Stimulated activated CD4-positive, alpha-beta T cell treated with anti-CD3 and anti-CD28 coated beads, Interleukin-12 subunit alpha, Interleukin-12 subunit beta, amount 100 ng/mL, for 48 hours (primary cell): ENCODE results near the gene COL15A1.

Source experiments
- DNase-seq, 3 donors: peaks; one replicate each; pipeline ENCODE4 v3.0.0-alpha.2; 2020; ENCODE audit warnings: low read depth in 2 of 3, low spot score in 1 of 3

Gene COL15A1

DNA sequence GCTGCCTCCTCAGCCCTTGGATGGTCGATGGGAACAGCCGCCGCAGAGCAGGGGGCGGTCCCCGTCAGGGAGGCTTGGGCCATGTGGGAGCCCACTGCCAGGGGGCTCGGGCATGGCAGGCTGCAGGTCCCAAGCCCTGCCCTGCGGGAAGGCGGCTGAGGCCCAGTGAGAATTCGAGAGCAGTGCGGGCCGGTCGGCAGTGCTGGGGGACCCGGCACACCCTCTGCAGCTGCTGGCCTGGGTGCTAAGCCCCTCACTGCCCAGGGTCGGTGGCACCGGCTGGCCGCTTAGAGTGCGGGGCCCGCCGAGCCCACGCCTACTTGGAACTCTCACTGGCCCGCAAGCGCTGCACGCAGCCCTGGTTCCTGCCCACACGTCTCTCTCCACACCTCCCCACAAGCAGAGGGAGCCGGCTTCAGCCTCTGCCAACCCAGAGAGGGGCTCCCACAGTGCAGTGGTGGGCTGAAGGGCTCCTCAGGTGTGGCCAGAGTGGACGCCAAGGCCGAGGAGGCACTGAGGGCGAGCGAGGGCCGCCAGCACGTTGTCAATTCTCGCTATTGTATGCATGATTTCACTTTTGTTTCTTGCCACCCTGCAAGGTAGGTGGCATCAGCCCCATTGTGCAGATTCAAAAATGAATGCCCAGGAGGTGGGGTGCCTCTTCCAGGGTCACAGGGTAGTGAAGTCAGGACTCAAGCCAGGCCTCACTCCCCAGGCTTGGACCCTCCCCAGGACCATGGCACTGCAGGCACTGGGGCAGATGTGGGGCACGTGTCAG lies 48.6 kb downstream of the COL15A1 start:
- DNase-seq, result no peak

DNA sequence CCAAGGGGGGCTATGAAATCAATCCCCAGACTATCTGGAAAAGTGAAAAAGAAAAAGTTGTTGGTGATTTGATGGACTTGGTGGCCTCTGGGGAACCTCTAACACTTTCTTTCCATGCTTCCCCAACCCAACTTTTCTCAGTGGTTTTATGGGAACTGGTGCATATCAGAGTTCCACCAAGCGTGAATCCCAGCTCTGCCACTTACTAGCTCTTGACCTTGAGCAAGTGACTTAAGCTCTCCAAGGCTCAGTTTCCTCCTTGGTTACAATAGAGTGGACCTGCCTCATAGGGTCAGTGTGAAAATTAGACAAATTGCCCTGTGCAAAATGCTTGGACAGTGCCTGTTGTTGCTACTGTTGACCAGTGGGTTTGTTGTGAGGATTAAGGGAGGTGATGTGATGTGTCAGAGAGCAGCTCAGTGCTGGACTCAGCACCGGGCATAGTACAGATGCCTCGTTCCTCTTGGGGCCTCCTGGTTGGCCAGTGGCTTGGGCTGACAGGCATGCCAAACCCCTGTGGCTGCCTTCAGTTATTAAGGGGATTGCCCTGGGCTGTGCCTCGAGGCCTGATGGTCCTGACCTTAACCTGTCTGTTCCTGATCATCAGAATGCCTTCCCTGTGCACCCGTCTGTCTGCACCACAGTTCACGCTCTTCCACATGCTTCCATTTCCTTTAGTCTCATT lies 49.3 kb downstream of the COL15A1 start:
- DNase-seq, result no peak

DNA sequence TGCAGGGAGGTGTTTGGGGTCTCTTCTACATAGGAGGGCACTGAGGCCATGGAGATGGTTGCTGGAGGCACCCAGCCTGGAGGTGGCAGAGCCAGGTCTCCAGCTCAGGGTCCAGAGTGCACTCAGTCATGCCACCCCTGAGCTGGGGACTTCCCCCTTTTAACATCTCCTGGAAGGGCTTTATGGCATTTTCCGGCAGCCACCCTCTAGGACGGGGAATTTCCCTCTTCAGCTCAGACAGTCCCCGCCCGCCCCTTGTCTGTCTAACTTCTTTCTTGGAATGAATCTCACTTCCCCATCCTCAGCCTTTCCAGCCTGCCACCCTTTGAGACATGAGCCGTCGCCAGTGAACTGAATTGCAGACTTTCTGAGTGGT lies 49.9 kb downstream of the COL15A1 start:
- peak; percentile 23 to 42 (median 25) for DNase-seq

DNA sequence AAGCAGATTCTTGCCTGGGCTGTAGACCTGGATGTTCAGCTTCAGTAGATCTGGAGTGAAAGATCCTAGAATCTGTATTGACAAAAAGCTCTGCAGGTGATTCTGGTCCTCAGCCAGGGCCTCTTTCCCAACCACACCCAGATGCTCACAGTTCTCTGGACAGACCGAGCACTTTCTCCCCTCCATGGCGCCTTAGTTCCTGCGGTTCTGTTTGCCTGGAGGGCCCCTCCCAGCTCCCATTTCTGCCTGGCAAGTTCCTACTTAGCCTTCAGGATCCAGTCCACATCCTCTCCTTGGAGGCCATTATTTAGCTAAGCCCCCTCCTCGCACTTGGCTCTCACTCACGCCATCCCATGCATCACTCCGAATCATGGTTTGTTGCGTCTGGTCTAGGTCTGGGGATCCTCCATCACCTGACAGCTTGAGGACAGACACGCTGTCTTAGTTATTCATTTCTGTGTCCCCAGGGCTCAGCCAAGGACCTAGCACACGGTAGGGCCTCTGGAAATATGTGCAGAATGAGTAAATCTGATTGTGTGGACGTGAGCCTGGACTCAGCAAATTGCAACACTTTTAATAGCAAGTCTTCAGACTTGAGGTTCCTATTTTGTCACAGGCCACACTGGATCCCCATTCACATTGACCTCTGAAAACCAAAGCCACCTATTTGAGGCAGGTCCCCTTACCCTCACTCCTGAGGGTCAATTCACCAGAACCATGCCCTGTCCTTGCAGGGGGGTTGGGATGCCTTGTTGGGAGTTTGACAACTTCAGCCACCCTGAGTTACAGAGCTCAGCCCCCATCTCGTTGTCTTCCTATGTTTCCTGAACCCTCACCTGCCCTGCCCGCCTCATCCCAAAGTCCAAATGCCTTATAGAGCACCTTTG lies 50.7 kb downstream of the COL15A1 start:
- DNase-seq, result no peak

DNA sequence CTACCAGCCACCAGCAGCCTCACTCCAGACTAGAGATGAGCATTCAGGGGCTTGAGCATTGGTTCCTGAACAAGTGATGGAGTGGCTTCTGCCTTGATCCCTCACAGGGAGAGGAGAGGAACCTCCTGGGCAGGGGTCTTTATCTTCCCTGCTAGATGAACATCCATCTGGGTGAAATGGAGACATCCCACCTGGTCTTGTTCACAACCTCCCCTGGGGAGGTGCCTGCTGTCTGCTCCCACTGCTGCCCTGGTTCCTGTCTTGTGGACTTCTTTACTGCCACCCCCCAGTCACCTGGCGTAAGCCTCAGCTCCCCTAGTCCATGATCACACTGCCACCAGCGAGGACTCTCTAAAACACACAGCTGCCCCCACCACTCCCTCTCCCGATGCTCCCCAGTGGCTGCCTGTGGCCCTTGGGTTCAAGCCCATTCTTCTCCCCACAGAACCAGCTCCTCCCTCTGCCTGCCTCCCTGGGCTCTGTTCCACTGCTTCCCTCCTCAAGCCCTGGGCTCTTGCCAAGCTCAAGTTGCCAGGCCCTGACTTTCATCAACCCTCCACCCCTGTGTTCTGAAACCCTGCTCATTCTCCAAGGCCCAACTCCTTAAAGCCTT lies 51.5 kb downstream of the COL15A1 start:
- no peak for DNase-seq

DNA sequence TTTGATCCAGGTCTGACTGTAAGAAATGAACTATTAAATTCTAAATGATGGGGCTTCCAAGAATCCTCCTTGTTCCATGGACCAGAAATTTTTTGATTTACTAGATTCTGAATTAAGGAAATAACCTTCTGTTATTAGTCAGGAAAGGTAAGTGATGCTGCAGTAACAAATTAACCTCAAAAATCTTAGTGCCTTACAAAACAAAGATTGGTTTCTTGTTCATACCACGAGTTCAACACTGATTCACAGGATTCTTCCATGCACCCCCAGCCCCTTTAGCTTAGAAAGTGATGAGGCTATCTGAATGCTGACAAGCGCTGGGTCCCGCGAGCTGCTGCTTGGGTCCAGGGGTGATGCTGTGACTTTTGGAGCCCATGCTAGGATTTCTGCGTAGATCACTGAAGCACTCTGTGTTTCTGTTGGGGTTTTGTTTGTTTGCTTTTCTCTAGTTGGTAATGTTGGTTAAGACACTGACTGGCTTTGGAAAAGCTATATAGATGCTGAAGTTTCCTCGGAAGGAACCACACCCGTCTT lies 52.3 kb downstream of the COL15A1 start:
- DNase-seq, result no peak

DNA sequence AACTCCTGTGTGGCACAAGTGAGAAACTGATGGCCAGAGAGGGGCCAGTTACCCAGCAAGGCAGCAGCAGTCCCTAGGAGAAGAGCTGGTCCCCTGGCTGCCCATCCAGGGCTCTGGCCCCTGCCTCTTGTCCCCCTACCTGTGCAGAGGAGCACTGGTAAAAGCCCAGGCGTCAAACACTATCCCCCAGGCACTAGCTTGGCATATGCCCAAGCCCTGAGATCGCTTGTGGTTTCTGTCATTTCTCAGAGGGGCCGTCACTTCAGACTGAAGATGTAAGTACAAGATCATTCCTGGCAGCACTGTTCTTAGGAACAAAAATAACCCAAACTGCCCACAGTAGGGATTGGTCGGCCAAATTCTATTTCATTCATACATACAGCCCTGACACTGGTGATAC lies 53.9 kb downstream of the COL15A1 start:
- no peak for DNase-seq

DNA sequence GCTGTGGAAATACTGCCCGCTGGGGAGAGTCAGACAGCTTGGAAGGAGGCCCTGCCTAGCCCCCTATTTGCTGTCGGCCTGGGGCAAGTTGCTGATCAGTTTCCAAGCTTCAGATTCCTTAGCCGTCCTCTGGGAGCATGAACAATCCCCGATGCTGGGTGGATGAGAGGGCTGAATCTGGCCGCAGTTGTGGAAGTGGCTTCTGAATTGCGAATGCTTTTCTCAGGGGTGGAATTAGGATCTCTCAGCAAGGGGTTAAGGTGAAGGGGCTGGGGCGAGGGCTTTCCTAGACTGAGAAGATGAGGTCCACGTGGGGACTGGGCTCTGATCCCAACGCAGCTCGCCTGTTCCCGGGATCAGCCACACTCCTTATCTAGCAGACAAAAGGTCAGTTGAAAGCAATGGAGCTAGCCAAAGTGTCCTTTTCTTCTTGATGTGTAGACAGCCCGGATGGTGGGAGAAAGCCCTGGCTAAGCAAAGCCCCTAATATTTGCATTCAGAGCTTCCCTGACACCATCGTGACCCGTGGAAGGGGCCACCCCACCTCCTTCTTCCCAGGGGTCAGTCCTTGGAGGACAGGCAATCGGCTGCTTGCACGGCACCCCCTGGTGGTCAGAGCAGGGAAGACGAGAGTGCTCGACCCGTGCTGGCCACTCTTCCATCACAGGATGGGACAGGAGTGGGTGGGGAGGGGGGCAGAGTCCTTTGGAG lies 54.9 kb downstream of the COL15A1 start:
- peak; percentile 27 to 62 (median 56) for DNase-seq

DNA sequence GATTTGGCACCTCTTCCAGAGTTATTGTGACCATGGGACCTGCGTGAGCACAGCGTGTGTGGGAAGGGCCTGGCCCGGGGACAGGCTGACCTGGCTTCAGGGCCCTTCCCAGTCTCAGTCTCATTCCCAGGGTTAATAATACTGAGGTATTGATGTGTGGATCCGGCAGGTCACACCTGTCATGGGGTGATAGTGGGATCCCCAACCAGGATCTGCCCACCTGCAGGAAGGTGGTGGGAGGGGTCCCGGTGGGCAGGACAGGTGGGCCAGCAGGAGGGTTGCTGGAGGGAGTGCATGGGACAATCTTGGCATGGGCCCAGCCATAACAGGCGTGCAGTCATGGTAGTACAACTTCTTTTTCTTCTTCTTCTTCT lies 55.4 kb downstream of the COL15A1 start:
- DNase-seq, result no peak

DNA sequence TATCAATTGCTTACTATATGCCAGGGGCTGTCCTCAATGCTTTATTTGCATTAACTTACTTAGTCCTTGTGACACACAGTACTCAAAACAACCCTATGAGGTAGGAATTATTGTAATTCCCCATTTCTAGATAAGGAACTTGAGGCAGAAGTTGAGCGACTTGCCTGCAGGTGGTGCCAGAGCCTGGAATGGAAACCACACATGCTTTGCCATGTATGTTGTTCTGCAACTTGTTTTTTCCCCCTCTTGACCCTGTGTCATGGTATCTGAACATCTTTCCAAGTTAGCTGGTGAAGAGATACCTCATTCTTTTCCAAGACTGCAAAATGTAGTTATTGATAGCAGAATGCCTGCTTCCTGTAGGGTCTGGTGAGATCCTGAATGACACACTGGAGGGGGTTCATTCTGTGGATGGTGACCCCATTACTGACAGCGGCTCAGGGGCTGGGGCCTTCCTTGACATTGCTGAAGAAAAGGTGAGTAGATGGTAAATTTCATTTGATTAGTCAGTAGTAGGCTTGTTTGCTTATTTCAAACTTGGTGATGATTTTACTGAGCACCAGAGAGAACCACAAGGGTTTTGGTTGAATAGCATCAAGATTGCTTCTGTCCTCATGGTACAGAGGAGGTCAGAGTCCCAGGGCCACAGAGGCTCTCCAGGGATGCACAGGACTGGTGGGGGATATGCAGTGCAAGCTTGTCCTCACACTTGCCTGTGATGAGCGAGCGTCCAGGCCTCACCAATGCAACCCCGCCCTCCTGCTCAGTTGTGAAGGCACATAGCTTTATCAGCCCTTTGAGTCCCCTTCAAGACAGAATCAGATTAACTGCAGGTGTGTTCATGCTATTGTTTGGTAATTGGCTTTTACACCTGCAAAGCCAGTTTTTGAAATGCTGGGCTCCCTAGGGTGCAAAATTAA lies 57.0 kb downstream of the COL15A1 start:
- DNase-seq, result peak in 2 of 3 donors; percentile 31 to 41

DNA sequence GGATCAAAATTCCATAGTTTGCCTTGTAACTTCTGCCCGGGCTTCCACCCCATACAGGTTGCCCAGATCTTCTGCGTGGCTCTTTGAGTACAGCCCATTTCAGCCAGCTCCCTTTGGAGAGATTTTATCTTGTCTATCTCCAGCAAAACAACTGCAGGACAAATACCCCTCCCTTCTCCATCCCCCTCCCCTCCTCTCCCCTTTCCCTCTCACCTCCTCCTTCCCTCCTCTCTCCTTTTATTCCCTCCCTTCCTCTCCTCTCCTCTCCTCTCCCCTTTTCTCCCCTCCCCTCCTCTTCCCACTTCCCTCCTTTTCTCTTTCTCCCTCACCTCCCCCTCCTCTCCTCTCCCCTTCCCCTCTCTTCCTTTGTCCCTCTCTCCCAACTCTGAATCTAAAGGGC lies 58.2 kb downstream of the COL15A1 start:
- DNase-seq, result no peak

DNA sequence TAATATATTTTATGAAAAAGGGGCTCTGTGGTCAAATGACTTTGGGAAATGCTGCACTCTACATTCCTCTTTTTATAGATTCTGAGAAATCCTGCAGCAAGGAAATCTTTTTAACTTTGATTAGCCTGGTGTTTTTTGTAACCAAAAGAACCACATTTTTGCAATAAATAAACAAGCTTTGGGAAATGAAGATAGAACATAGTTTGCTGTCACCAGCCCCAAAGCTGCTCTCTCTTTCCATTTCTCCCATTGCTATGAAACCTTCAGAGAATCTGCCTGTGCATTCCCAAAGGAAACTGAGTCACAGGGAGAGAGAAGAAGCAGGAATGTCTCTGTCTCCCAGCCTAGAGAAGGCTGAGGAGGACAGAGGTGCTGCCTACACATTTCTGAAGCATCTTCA lies 59.0 kb downstream of the COL15A1 start:
- DNase-seq, result no peak

DNA sequence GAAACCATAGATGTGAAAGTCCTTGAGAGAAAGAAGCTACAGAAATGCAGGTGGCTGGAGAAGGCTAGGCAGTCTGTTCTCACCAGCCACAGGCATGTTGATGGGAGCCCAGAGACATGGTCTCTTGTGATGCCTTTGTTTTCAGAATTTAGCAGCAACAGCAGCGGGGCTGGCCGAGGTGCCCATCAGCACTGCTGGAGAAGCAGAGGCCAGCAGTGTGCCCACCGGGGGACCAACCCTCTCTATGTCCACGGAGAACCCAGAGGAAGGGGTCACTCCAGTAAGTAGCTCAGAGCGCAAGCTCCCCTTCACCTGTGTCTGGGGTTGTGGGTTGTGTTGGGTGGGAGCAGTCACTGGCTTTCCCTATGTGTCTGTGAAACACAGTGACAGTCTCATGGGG lies 59.6 kb downstream of the COL15A1 start:
- no peak for DNase-seq

DNA sequence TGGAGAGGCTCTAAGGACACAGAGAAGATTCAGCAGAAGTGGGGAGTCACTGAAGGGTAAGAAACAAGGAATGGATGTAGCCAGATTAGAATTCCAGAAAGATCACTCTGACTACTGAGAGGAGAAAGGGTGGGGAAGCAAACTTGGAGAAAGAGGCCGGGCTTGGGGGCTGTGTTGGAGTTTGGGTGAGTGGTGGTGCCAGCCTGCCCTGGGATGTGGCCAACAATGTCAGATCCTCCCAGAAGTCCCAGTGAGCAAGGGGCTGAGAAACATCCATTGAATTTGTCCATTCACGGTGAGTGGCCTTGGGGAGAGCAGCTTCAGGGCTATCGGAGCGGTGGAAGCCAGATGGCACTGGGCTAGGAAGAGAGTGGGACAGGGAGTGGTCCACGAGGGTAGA lies 60.4 kb downstream of the COL15A1 start:
- no peak for DNase-seq

DNA sequence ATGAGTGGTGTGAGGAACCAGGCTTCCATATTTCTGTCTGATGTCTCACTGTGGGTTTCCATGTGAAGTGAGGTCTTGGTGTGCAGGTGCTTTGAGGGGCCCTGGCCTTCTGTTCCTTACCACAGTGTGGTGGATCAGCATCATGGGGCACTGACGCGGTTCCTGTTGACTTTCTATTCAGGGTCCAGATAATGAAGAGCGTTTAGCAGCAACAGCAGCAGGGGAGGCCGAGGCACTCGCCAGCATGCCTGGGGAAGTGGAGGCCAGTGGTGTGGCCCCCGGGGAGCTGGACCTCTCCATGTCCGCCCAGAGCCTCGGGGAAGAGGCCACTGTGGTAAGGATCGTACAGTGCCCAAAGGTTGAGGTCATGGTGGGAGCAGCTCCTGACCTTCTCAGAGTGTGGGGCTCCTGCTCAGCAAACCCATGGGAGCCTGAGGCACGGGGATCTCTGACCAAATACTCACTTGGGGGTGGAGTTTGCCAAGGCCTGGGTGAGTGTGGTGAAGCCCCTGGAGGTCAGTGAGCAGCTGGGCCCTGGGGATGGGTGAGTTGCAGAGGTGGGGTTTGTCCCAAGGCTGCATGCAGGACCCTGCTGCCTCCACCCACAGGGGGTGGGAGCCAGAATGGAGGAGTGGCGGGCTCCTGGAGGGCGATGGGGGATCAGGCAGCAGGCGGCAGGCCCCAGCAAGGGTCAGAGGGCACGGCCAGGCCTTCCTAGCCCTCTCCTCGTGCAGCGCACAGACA lies 61.2 kb downstream of the COL15A1 start:
- no peak for DNase-seq

DNA sequence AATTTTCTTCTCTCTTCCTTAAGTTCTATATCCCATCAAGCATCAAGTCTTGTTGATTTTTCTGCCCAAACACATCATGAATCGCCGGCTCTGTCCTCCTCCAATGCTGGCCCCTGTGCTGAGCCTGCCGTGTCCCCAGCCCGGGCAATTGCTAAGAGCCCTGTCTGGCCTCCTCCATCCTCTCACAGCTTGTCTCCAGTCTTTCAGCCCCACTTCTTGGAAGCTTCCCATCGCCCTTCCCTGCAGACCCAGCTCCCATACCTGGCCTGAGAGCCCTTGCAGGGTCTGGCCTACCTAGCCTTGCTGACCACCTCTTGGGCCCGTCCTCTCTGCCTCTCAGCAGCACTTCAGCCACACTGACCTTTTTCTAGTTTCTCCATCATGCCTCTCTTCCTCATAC lies 61.9 kb downstream of the COL15A1 start:
- no peak for DNase-seq

DNA sequence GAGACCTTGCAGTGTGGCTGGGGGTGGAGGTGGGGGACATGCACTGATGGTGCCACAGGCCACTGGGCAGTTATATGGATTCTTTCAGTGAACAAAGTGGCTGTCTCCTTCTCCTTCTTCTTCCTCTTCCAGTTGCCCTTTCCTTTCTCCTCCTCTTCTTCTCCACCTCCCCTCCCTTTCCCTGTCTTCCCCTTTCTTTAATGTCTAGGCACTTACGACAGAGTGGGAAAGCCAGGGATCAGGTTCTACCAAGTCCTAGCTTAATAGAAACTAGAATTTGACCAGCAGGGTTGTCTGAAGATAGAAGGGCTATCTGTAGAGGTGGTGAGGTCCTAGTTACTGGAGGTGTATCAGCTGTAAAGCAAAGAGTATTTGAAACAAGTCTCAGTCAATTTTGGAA lies 62.8 kb downstream of the COL15A1 start:
- no peak for DNase-seq

DNA sequence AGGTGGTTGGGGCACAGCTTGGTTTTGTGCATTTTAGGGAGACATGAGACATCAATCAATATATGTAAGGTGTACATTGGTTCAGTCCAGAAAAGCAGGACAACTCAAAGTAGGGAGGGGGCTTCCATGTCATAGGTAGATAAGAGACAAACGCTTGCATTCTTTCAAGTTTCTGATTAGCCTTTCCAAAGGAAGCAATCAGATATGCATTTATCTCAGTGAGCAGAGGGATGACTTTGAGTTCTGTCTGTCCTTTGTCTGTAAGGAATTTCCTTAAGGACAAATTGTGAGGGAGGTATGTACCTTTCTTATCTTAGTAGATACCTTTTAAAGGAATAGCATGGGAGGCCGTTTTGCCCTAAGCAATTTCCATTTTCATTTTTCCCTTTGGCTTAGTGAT lies 63.3 kb downstream of the COL15A1 start:
- no peak for DNase-seq

DNA sequence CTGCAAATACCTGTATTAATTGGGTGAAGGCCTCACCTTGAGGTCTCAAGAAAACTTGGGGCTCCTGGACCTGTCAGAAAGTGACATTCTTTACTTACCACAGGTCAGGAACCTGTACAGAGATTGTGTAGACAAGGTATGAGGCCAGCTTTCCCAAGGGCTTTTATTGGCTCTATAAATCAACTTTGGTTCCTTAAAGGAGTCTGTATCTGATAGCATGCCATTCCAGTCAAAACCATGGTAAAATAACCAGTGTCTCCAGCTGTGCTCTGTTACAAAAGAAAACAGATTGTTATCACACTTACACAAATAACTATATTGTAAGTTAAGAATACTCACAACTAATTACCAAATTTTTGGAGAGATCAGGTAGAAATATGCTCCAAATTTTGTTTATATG lies 64.5 kb downstream of the COL15A1 start:
- no peak for DNase-seq
